SIG-M5 treated with dmso at 0.1 percent for 504 hours (cell line): ENCODE results near the gene BUB3.

ENCODE experiments used
- DNase-seq: peaks from one replicate; lab custom pipeline; 2025; ENCODE audit not compliant: unreplicated experiment; lab: John Stamatoyannopoulos, UW

Gene BUB3

GRCh38 chr10:123140983-123141390 is 13.2 kb upstream of the BUB3 start:
- DNase-seq, result no peak

- no peak for DNase-seq
Observed at GRCh38 chr10:123141791-123142700, 12.2 kb upstream of the BUB3 start.

- DNase-seq, result no peak
Observed at GRCh38 chr10:123142701-123143161, 11.5 kb upstream of the BUB3 start.

DNA sequence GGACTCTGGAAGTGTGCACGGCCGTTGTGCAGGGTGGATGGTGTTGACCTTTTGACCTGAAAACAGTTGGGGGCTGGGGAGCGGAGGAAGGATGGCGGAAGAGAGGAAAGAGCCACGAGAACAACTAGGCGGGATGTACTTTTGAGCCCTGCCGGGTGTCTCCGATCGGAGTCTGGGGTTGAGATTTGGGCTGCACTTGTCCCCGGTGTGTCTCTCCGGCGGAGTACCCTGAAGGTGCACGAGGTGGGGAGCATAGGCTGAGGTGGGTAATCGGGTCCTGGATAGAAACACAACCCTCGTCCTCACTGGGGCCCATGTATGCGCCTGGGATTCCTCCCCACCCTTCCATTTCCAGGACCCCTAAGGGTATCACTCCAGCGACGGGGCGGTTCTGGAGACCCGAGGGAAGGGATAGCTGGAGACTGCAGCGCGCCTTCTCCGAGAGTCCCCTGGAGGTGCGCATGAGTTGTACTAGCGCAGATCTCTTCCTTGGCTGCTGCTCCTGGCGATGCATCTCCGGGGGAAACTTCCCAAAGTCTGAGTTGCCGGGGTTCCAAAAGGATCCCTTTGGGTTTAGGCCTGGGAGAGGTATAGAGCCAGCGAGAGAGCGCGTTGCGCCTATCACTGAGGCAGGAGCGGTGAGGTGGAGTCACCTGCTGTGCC is 10.9 kb upstream of the BUB3 start:
- no peak for DNase-seq

- DNase-seq, result no peak
Observed at GRCh38 chr10:123143825-123144168, 10.4 kb upstream of the BUB3 start.

DNA sequence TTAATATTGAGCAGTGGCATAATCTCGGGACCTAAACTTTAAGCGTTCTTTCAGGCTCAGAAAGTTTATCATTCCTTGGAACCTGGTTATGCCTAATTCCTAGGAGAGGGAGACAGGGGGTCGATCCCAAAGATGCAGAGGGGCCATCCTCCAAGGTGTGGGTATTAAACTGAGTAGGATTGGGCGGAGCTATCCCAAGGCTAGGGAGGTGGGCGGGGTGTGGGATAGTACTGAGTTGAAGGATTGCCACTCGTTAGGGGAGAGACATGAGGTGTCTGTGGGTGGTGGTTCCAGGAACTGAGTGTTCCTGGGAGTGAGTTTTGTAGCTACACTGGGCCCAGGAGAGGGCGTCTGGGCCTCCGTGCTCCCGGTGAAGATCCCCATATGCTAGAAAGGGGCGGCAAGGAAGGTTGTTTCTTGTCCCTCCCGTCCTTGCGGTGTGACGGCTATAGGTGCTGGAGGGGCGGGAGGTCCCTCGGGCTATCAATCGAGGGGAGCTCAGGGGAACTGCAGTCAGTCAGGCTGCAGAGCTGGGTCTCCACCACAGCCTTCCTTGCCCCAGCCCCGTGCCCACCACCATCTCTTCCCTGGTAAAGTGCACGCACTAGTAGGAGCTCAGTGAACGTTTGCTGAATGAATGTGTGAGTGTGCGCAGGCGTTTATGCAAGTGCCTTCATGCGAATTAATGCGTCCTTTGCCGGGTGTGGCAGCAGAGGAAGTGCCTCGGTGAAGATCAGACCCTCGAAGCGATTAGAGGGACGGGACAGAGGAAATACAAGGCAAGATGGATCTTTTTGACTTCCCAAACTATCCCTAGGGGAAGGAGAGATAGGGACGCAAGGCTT is 9.3 kb upstream of the BUB3 start:
- no peak for DNase-seq

DNA sequence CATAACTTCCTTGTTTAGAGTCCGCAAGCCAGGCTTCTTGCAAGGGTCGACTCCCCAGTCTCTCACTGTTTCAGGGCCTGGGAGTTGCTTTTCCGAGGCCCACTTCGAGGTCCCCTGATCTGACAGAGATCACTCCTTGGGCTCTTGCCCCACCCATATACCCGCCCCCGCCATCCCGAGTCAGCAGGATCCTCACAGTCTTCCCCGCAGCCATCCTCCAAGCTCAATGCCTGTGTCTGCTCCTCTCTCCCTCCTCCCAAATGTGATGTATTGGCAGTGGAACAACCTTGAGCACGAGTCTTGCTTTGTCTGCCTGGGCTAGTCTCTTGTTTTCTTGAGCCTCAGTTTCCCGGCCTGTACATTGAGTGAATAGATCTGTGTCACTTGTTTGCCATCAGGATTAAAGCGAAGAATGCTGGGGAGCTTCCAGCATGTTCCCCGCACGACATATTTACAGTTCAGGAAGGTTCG is 8.6 kb upstream of the BUB3 start:
- no peak for DNase-seq

DNA sequence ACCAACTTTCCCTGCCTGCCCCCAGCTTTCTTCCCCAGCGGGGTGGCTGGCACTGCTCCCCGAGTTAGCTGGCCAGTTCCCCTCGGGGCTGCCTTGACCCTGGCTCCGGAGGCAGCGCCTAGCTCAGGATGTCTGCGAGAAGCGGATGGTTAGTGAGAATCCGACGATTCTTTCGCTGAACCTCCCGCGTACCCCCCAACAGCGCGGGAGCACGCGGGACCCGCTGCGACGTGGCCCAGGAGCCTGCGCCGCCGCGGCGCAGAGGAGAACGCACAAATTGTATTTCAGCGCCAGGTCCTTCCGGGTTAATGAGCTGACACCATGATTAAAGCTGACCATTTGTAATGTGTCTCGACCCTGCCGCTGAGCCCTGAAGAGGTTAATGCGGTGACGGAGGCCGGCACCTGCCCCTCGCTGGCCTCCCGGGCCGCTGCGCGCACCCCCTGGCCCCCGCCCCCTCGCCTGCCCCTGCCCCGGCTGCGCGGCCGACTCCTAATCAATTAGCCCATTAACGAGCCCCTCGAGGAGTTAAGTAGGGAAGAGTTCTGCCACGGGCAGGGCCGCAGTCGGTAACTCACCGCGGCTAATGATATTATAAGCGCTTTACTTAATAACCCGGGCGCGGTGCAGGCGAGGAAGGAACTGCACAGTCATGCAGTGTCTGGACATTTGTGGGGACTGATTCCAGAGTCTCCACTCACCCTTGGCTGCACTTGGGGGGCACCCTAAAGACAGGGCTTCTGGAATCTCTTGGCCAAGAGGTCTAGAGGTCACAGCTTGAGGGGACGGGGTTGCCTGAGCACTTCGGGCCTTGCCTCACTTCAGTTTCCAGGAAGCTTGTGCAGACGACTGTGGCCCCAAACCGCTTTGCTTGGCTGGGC is 7.9 kb upstream of the BUB3 start:
- no peak for DNase-seq

GRCh38 chr10:123146894-123147634 is 7.1 kb upstream of the BUB3 start:
- DNase-seq, result no peak

DNA sequence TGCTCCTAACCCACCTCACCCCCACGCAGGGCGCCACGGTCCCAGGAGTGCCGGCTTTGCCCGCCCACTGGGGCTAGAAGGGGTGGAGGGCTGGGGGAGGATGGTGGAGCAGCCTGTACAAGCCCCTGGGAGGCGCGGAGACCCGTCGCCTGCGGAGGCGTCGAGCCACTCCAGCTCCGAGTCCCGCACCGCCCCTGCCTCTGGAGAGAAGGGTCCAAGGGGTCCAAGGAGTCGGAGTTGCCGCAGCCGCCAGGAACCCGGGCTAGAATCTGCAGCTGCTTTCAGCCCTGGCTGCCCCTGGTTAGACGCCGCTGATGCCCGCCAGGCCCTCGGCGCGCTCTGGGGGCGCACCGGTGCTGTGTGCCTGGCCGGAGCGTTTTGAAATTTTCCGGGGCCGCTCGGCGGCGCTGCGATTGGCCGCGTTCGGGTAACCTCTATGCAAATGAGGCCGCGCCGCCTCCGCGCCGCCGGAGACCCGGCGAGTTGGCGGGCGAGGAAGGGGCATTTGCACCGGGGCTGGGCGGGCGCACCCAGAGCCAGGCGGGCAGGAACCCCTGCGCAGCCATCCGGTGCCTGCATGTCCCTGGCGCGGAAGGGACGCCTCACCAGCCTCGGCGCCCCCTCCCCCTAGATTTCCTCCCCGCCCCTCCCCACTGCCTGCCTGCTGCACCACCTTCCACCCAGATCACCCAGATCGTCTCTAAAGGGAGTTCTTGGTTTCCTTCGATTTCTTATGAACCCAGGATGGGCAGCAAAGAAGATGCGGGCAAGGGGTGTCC is 6.4 kb upstream of the BUB3 start, which contains the start of gene HMX2:
TSS of gene HMX2 (plus strand) at position 502 of the 779 bp plus-strand sequence. CDS start at position 745, 243 bp downstream.
- DNase-seq, result no peak

GRCh38 chr10:123148414-123149161 is 5.6 kb upstream of the BUB3 start:
- no peak for DNase-seq

GRCh38 chr10:123149162-123149567 is 5.0 kb upstream of the BUB3 start:
- no peak for DNase-seq

DNA sequence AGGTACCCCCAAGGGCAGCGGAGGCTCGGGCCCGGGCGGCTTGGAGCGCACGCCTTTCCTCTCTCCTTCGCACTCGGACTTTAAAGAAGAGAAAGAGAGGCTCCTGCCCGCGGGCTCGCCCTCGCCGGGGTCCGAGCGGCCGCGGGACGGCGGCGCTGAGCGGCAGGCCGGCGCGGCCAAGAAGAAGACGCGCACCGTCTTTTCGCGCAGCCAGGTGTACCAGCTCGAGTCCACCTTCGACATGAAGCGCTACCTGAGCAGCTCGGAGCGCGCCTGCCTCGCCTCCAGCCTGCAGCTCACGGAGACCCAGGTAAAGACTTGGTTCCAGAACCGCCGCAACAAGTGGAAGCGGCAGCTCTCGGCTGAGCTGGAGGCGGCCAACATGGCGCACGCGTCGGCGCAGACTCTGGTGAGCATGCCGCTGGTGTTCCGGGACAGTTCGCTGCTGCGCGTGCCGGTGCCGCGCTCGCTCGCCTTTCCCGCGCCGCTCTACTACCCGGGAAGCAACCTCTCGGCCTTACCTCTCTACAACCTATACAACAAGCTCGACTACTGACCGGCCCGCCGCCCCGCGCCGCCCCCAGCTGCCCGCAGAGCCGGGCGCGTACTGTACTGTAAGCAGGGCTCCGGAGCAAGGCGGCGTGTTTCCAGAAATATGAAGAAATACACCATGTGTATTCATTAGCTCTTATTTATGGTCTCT is 4.5 kb upstream of the BUB3 start:
- DNase-seq, result no peak

DNA sequence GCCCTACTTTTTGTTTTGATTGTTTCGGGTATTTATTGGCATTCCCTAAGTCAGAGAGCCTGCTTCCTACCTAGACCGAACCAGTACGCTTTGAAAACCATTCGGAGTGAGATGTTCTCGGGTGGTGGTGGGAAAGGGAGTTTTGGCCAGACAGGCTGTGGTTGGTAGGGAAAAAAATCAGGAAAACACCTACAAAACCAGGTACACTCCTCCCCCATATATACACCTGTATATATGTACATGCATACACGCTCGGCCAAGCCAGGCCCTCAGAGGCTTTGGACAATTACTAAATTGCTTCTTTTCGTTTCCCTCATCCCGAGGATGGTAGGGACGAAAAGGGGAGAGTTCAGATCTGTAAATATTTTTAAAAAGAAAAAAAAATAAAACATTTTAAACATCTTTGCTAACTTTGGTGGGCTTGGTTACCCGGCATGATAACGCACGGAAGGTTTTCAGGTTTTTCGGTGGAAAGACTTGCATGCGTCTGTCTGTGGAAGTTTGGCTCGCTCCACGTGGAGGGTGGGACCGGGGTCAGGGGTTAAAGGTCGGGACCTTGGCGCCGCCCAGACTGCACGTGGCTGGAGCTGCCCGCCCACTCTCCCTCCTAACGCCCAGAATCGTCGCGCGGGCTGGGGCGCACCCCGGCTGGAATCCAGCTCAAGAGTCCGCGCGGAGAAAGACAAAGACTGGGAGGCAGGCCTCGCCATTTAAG is 3.8 kb upstream of the BUB3 start:
- no peak for DNase-seq

DNA sequence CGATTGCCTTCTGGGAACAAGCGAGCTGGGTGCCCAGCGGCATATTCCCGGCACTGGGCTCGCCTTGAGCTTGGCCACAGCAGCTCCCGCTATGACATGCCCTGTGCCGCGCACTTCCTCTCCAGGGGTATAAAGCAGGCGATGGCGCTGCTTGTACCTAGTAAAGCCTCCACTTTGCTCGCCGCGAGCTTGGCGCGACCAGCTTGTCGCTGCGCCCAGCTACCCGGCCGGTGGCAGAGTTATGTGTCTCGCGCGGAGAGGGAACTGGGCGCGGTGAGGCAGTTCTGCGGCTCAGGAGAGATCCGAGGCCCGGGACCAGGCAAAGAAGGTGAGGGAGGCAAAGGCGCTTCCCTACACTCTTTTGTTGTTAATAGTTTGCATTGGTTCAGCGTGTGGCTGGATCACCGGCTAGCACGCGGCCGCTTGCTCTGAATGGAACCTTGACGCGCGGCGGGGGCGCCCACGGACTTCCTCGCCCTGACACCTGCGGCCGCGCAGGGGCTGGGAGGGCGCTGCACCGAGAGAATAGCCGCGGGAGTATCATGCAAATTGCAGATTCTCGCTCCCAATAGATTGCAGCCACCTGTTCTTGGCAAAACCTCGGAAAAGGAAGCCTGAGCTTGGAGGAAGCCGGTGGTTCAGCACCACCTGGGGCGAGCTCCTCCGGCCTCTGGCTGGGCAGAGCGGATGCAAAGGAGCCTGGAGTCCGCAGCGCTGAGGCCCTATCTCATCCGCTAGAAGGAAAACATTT is 3.0 kb upstream of the BUB3 start:
- DNase-seq, result no peak

GRCh38 chr10:123151737-123152135 is 2.5 kb upstream of the BUB3 start:
- no peak for DNase-seq
